ENCODE results near the gene STAT6. TPM values are rescaled to one million over a fixed set of nuclear protein-coding genes. Genes with fewer than 3 reads are reported as not detected.

The STAT6 gene
- total and polyA plus RNA-seq, 2 of the 8 experiments (the other 6 are each of a cell fraction or from before 2014, with no cell fraction given), result 32.9 to 38.7 TPM

GRCh38 chr12:57158665-57159064 is 47.5 kb upstream of the STAT6 start:
- Histone ChIP-seq H3K23me2 (ENCODE audit: low read depth, low read length) (no peaks in the 10 kb centered on the region), H2BK20ac (ENCODE audit: low read length) (no peak overlapping the region), H2AK5ac (ENCODE audit: low read depth, low read length) (no peak overlapping the region), H3K36me3 (ENCODE audit: control insufficient read depth in 2 of 4, insufficient read depth in 4 of 4, low read length in 3 of 4) (peaks cover 37 to 90% (median 77%) of the 10 kb centered on the region in 4 experiments; a peak in 7 of 8 replicates), H3K27me3 (replicated peaks in 1 of 4; ENCODE audit: control insufficient read depth in 3 of 4, extremely low read depth in 1 of 4, insufficient read depth in 3 of 4, low read length in 3 of 4) (no peaks in the 10 kb centered on the region), H2AFZ (ENCODE audit: low read length) (no peak overlapping the region), H2BK12ac (ENCODE audit: low read depth, low read length) (no peak overlapping the region), H2BK120ac (replicated peaks; ENCODE audit: low read depth, low read length) (no peak overlapping the region), H3K79me2 (ENCODE audit: control insufficient read depth in 1 of 2, insufficient read depth in 2 of 2, low read length in 2 of 2) (no peaks in the 10 kb centered on the region), H3K4me2 (ENCODE audit: insufficient read depth in 1 of 2, low read depth in 2 of 2, low read length in 2 of 2) (no peak overlapping the region), H3K9ac (replicated peaks in 1 of 4; ENCODE audit: extremely low read depth in 1 of 4, low read depth in 3 of 4, low read length in 3 of 4) (no peak overlapping the region), H3K14ac (ENCODE audit: insufficient read length) (no peak overlapping the region), H3K18ac (ENCODE audit: extremely low read depth, low read length) (no peak overlapping the region), H4K20me1 (replicated peaks in 1 of 2; ENCODE audit: control insufficient read depth in 1 of 2, insufficient read depth in 2 of 2, low read length in 2 of 2) (peaks cover 3 to 19% of the 10 kb centered on the region in 2 experiments), H3K23ac (ENCODE audit: insufficient read length) (no peak overlapping the region), H3K79me1 (ENCODE audit: low read depth, low read length) (no peaks in the 10 kb centered on the region), H3K56ac (replicated peaks; ENCODE audit: insufficient read length, low read depth, low read length) (no peak overlapping the region), H2BK15ac (ENCODE audit: low read length) (no peak overlapping the region), H3K27ac (ENCODE audit: low read depth, low read length) (no peak overlapping the region), H2BK5ac (ENCODE audit: low read depth, low read length) (no peak overlapping the region), H4K91ac (replicated peaks; ENCODE audit: insufficient read length, low read length) (no peak overlapping the region), H3K9me3 (ENCODE audit: insufficient read depth in 2 of 2, low read depth in 1 of 2, low read length in 1 of 2) (no peaks in the 10 kb centered on the region), H4K5ac (ENCODE audit: insufficient read length, low read depth, low read length) (no peak overlapping the region), H3K4ac (replicated peaks; ENCODE audit: insufficient read length, low read depth, low read length) (no peak overlapping the region), H3K4me3 (ENCODE audit: extremely low read depth in 1 of 4, insufficient read depth in 2 of 4, low read depth in 3 of 4, low read length in 4 of 4) (no peak overlapping the region), H3K4me1 (replicated peaks in 1 of 4; ENCODE audit: control insufficient read depth in 3 of 4, insufficient read depth in 4 of 4, low read length in 3 of 4) (no peaks in the 10 kb centered on the region), H4K8ac (ENCODE audit: extremely low read depth, insufficient read depth, low read length) (no peak overlapping the region; the same call in 1 of the 2 replicates)
- 91% methylated on average over 4 of the region's 4 CpGs; no CpG with 5 or more reads in 1 of the 2 experiments for WGBS, 2 experiments (ENCODE audit: extremely low coverage in 1 of 2, insufficient coverage in 1 of 2, insufficient read length in 1 of 2, insufficient replicate concordance in 2 of 2, low coverage in 1 of 2, low lambda C conversion rate in 2 of 2, missing lambda C conversion rate in 1 of 2)
- DNase-seq (ENCODE audit: low read depth in 1 of 2, low spot score in 2 of 2), result no peak
- POLR2A ChIA-PET (ENCODE audit: partially characterized antibody), result interaction anchor here (0.7 to 10.8 kb wide), 15 partner anchors 10 to 440 kb away, joined by 3 to 75 read pairs (median 5); partner anchors contain the start of genes LRP1, LRP1-AS and SHMT2
- CTCF ChIA-PET (ENCODE audit: partially characterized antibody), result interaction anchor here (0.6 to 10.6 kb wide), 9 partner anchors 12 to 617 kb away, joined by 3 to 150 read pairs (median 4); partner anchors contain the start of gene LRP1-AS
- no peak for TF ChIP-seq RXRA (IDR thresholded peaks at IDR 0.05; ENCODE audit: insufficient read depth, low read depth, low read length)
- TF ChIP-seq SIX5 (IDR thresholded peaks at IDR 0.05; ENCODE audit: low read depth, low read length), result no peak
- TF ChIP-seq RAD21 (IDR thresholded peaks at IDR 0.05 in 1 of 2, conservative IDR thresholded peaks at IDR 0.05 in 1 of 2; ENCODE audit: low read depth in 2 of 2, low read length in 2 of 2), result no peak
- TF ChIP-seq JUN (IDR thresholded peaks at IDR 0.05; ENCODE audit: low read depth, low read length), result no peak
- no peak for TF ChIP-seq CTBP2 (IDR thresholded peaks at IDR 0.05; ENCODE audit: borderline replicate concordance, insufficient read depth, insufficient read length, low read length)
- TF ChIP-seq EZH2 (IDR thresholded peaks at IDR 0.05; ENCODE audit: low read depth, low read length, severe bottlenecking), result no peak
- TF ChIP-seq RNF2 (IDR thresholded peaks at IDR 0.05; ENCODE audit: borderline replicate concordance, low read depth, low read length, missing control alignments, poor library complexity, severe bottlenecking), result no peak
- no peak for FAIRE-seq

All from H1 (cell line).